Neutrophil (primary cell): ENCODE measurements around the gene KRT16.

Source experiments
- H3K27ac ChIP-seq: fragments of 200-600 bp; sonication (generic); 2 replicates; pipeline ENCODE4 v1.5.1; 2016; ENCODE audit warnings: mild to moderate bottlenecking, moderate library complexity
- H3K27me3 ChIP-seq: fragments of 200-600 bp; sonication (generic); 2 replicates; pipeline ENCODE4 v1.6.0; 2016; ENCODE audit warnings: mild to moderate bottlenecking
- H3K36me3 ChIP-seq: fragments of 200-600 bp; sonication (generic); 2 replicates; pipeline ENCODE4 v1.5.1; 2017
- H3K4me1 ChIP-seq, 2 experiments: fragments of 200-600 bp in 1 of 2; sonication (generic) in 1 of 2; 1 replicate in 1 of 2; 2 replicates in 1 of 2; pipeline versions ENCODE4 v1.5.1 to v1.6.1; 2013 to 2016; ENCODE audit warnings: low read depth in 1 of 2, low read length in 1 of 2, mild to moderate bottlenecking in 1 of 2, moderate library complexity in 1 of 2; ENCODE audit not compliant: control insufficient read depth in 1 of 2, insufficient read depth in 1 of 2
- H3K4me3 ChIP-seq, 2 experiments: fragments of 200-600 bp in 1 of 2; sonication (generic) in 1 of 2; 1 replicate in 1 of 2; 2 replicates in 1 of 2; pipeline ENCODE4 v1.5.1; 2013 to 2016; ENCODE audit warnings: low read depth in 1 of 2, low read length in 1 of 2, mild to moderate bottlenecking in 1 of 2, moderate library complexity in 1 of 2
- H3K9me3 ChIP-seq: fragments of 200-600 bp; sonication (generic); 2 replicates; pipeline ENCODE4 v1.5.1; 2016
- CTCF ChIP-seq: fragments of 200-600 bp; sonication (generic); IDR thresholded peaks from 2 replicates; pipeline ENCODE4 v1.5.1; 2016; ENCODE audit warnings: antibody characterized with exemption

KRT16 gene

GRCh38 chr17:41581366-41582060 lies 31.1 kb downstream of the KRT16 start:
- no peak for TF ChIP-seq CTCF
- H3K27ac ChIP-seq, result no peak overlapping the region
- peaks cover 3 to 4% of the 10 kb centered on the region in 2 experiments for H3K4me1 ChIP-seq
- no peaks in the 10 kb centered on the region for H3K9me3 ChIP-seq
- no peaks in the 10 kb centered on the region for H3K27me3 ChIP-seq
- H3K36me3 ChIP-seq, result no peaks in the 10 kb centered on the region
- H3K4me3 ChIP-seq, result no peak overlapping the region

GRCh38 chr17:41580687-41581365 lies 31.7 kb downstream of the KRT16 start:
- peaks cover 3 to 4% of the 10 kb centered on the region in 2 experiments for H3K4me1 ChIP-seq
- no peaks in the 10 kb centered on the region for H3K36me3 ChIP-seq
- no peak overlapping the region for H3K4me3 ChIP-seq
- H3K27me3 ChIP-seq, result no peaks in the 10 kb centered on the region
- H3K27ac ChIP-seq, result no peak overlapping the region
- TF ChIP-seq CTCF, result no peak
- no peaks in the 10 kb centered on the region for H3K9me3 ChIP-seq

GRCh38 chr17:41580244-41580575 lies 32.4 kb downstream of the KRT16 start:
- Histone ChIP-seq H3K4me1 (peaks cover 3 to 4% of the 10 kb centered on the region in 2 experiments), H3K36me3 (no peaks in the 10 kb centered on the region), H3K27me3 (no peaks in the 10 kb centered on the region), H3K9me3 (no peaks in the 10 kb centered on the region), H3K4me3 (no peak overlapping the region), H3K27ac (no peak overlapping the region)
- TF ChIP-seq CTCF, result no peak

- H3K27me3 ChIP-seq, result no peaks in the 10 kb centered on the region
- no peaks in the 10 kb centered on the region for H3K36me3 ChIP-seq
- no peaks in the 10 kb centered on the region for H3K9me3 ChIP-seq
- peak; percentile 82 for TF ChIP-seq CTCF
- H3K4me1 ChIP-seq, result peaks cover 3 to 4% of the 10 kb centered on the region in 2 experiments
- no peak overlapping the region for H3K27ac ChIP-seq
- no peak overlapping the region for H3K4me3 ChIP-seq
Measured at GRCh38 chr17:41579484-41580243, 32.9 kb downstream of the KRT16 start.

GRCh38 chr17:41578971-41579370 lies 33.6 kb downstream of the KRT16 start:
- Histone ChIP-seq H3K36me3 (no peaks in the 10 kb centered on the region), H3K9me3 (no peaks in the 10 kb centered on the region), H3K27ac (no peak overlapping the region), H3K4me1 (peaks cover 3 to 4% of the 10 kb centered on the region in 2 experiments), H3K27me3 (peaks cover 3% of the 10 kb centered on the region), H3K4me3 (no peak overlapping the region)
- TF ChIP-seq CTCF, result no peak
